Right atrium auricular region (tissue), 2 donors: ENCODE data around the gene UNCX. TPM values are rescaled to one million over a fixed set of nuclear protein-coding genes. Genes with fewer than 3 reads are reported as not detected.
"Not testable (repeated sequence)": the region's sequence is repeated elsewhere in the genome, so short reads cannot be mapped to it uniquely, and the experiment has no call there.

Source experiments
- DNase-seq: peaks from one replicate; pipeline ENCODE4 v3.0.0-alpha.2; 2019; ENCODE audit warnings: low spot score
- H3K27ac ChIP-seq, 2 donors: fragments of 200-600 bp; sonication (generic); 1 replicate in 1 of 2; 2 replicates in 1 of 2; pipeline ENCODE4 v1.5.1; 2016 to 2019
- H3K27me3 ChIP-seq, 2 donors: fragments of 200-600 bp; sonication (generic); one replicate each; pipeline versions ENCODE4 v1.5.1 to v1.6.0; 2017 to 2019
- H3K36me3 ChIP-seq: fragments of 200-600 bp; sonication (generic); one replicate; pipeline ENCODE4 v1.5.1; 2016
- H3K4me1 ChIP-seq, 2 donors: fragments of 200-600 bp; sonication (generic); one replicate each; pipeline versions ENCODE4 v1.5.1 to v1.6.0; 2017 to 2019
- H3K4me3 ChIP-seq, 2 donors: fragments of 200-600 bp; sonication (generic); 1 replicate in 1 of 2; 2 replicates in 1 of 2; pipeline ENCODE4 v1.5.1; 2017 to 2019; ENCODE audit warnings: mild to moderate bottlenecking in 1 of 2, moderate library complexity in 1 of 2
- H3K9me3 ChIP-seq, 2 donors: fragments of 200-600 bp; sonication (generic); one replicate each; pipeline ENCODE4 v1.5.1; 2019
- CTCF ChIP-seq, 2 donors: fragments of 200-600 bp; sonication (generic); IDR thresholded peaks; one replicate each; pipeline ENCODE4 v1.5.1; 2019; ENCODE audit warnings: antibody characterized with exemption in 2 of 2
- total RNA-seq, 2 donors: library from RNA; depleted of rRNA; stranded (reverse); fragments of >200 nt; gene quantifications; one replicate each; pipeline ENCODE4 v1.1.0, GENCODE V29; 2016

Gene UNCX
- total RNA-seq, 2 donors from 2014 or later: not detected

DNA sequence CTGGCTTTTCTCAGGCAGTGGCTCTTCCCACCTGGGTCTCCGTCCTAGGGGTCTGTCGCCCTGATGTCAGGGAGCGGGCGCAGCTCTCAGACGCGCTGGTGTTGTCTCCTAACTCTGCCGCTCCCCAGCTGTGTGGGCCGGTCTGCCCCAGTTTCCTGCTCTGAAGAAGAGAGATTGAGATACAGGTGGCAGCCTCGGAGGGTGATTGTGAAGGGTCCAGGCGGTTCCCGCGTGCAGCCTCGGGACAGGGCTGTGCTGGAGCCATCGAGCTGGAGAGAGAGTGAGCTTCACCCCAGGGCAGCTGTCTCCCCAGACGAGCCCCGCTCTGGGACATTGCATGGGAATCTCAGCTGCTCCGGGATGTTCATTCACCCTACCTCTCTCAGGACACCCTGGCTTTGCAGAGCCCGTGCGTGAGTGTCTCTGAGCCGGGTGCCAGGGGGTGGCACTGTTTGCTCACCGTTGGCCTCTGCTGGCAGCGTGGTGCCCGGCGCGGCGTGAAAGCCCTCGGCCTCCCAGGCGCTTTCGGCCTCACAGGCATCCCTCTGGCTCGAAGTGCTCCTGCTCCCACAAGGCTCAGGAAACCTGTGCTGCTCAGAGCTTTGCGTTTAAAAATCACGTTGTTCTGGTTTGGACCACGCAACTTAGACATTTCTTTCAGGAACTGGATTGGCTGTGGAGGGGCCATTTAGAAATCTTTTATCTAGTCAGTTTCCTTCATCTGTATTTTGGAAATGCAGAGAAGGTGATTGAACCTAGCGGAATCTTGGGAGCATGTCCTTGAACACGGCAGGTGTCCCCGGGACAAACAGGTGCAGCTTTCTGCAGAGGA lies 38.9 kb upstream of the UNCX start:
- TF ChIP-seq CTCF (IDR thresholded peaks at IDR 0.05): peak in 1 of 2 donors; percentile 67
- Histone ChIP-seq H3K27ac (no peak overlapping the region), H3K9me3 (no peaks in the 10 kb centered on the region), H3K27me3 (no peaks in the 10 kb centered on the region), H3K4me3 (no peak overlapping the region), H3K4me1 (no peaks in the 10 kb centered on the region), H3K36me3 (no peaks in the 10 kb centered on the region)
- DNase-seq: no peak

DNA sequence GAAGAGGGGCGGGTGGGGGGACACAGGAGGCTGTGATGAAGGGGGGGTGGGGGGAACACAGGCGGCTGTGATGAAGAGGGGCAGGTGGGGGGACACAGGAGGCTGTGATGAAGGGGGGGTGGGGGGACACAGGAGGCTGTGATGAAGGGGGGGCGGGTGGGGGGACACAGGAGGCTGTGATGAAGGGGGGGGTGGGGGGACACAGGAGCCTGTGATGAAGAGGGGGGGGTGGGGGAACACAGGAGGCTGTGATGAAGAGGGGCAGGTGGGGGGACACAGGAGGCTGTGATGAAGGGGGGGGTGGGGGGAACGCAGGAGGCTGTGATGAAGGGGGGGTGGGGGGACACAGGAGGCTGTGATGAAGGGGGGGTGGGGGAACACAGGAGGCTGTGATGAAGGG lies 36.2 kb upstream of the UNCX start:
- not testable (repeated sequence) for H3K4me3 ChIP-seq, H3K36me3 ChIP-seq, DNase-seq, H3K27ac ChIP-seq, H3K27me3 ChIP-seq, H3K9me3 ChIP-seq, H3K4me1 ChIP-seq

DNA sequence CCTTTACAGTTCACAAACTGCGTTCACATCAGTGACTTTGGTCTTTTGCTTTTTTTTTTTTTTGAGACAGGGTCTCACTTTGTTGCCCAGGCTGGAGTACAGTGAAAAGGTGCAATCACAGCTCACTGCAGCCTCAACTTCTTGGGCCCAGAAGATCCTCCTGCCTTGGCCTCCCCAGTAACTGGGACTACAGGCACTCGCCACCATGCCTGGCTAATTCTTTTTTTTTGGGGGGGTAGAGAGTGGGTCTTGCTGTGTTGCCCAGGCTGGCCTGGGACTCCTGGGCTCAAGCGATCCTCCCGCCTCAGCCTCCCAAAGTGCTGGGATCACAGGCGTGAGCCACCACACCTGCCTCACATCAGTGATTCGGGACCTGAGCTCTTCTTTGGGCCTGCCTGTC lies 35.7 kb upstream of the UNCX start:
- H3K27me3 ChIP-seq: no peaks in the 10 kb centered on the region
- no peak overlapping the region for H3K4me3 ChIP-seq
- no peak for TF ChIP-seq CTCF (IDR thresholded peaks at IDR 0.05)
- H3K4me1 ChIP-seq: no peaks in the 10 kb centered on the region
- no peaks in the 10 kb centered on the region for H3K9me3 ChIP-seq
- no peak overlapping the region for H3K27ac ChIP-seq
- H3K36me3 ChIP-seq: no peaks in the 10 kb centered on the region
- no peak for DNase-seq

DNA sequence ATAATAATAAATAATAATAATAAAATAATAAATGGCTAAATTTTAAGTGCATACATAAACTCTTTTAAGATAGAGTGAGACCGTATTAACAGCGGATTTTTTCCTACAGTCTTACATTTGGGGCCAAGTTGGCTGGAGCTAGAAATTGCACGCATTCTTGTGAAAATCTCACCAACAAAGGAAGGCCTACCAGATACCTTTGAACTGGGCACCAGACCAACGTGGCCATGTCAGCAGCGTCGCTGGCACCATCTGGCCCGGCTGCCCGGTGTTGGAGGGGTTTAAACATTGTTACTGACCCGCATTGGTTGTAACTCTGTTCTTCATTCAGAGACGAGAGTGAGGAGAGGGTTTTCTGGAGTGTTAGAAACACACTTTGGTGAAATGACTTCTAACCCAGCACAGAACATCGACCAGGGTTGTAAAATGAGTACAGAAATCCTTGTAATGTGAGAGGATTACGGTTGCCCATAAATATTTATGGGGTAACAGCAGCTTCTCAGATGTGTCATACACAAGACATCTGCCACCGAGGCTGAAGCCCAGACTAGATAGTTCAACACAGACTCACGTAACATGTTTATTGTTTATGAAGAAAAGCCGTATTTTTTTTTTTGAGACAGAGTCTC lies 34.6 kb upstream of the UNCX start:
- Histone ChIP-seq H3K36me3 (no peaks in the 10 kb centered on the region), H3K27me3 (no peaks in the 10 kb centered on the region), H3K4me1 (no peaks in the 10 kb centered on the region), H3K27ac (no peak overlapping the region), H3K4me3 (no peak overlapping the region), H3K9me3 (no peaks in the 10 kb centered on the region)
- no peak for TF ChIP-seq CTCF (IDR thresholded peaks at IDR 0.05)
- no peak for DNase-seq

DNA sequence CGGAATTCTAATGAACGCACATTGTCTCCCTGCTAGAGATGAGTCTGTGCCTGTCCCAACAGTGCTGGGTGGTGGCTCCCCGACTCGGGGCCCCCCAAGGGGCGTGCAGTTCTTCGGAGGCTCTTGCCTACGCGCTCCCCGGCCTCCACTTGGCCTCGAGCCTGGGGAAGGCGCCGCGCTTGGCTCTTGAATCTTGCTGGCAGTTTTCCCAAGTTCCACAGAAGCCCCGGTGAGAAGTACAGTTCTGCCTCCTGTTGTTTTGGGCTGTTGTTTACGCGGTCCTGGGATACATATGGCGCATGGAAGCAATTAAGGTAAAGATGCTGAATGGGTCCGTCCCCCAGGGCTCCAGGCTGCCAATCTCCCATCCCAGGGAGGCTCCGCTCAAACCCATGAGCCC lies 32.6 kb upstream of the UNCX start:
- H3K36me3 ChIP-seq: no peaks in the 10 kb centered on the region
- no peak for DNase-seq
- no peaks in the 10 kb centered on the region for H3K9me3 ChIP-seq
- H3K4me1 ChIP-seq: no peaks in the 10 kb centered on the region
- no peak for TF ChIP-seq CTCF (IDR thresholded peaks at IDR 0.05)
- H3K27ac ChIP-seq: no peak overlapping the region
- H3K4me3 ChIP-seq: no peak overlapping the region
- no peaks in the 10 kb centered on the region for H3K27me3 ChIP-seq

DNA sequence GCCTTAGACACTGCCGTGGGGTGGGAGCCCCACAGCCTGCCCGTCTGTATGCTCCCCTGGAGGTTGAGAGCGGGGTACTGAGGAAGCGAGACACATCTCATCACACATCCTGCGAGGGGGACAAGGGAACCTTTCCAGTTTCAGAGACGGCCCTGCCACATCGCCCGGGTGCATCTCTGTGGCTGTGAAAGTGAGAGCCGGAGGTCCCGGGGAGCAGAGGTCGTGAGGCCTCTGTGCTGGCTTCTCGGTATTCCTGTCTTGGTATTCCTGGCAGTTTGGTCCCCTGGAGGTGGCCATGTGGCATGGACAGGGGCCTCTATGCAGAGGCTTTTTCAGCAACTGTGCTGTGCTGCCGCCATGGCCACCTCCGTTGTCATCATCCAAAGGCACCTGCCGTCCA lies 30.8 kb upstream of the UNCX start:
- no peaks in the 10 kb centered on the region for H3K9me3 ChIP-seq
- no peaks in the 10 kb centered on the region for H3K36me3 ChIP-seq
- no peak overlapping the region for H3K27ac ChIP-seq
- H3K4me1 ChIP-seq: no peaks in the 10 kb centered on the region
- H3K27me3 ChIP-seq: no peaks in the 10 kb centered on the region
- H3K4me3 ChIP-seq: no peak overlapping the region
- no peak for TF ChIP-seq CTCF (IDR thresholded peaks at IDR 0.05)
- no peak for DNase-seq

DNA sequence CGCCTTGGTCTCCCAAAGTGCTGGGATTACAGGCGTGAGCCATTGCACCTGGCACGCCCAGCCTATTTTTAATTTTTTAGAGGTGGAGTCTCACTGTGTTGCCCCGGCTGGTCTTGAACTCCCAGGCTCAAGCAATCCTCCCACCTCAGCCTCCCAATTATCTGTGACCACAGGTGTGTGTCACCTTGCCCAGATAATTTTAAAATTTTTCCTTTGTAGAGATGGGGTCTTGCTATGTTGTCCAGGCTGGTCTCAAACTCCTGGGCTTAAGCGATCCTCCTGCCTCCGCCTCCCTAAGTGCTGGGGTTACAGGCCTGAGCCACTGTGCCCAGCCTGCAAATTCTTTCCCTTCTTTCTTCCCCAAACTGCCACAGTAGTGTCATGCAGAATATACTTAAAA lies 29.8 kb upstream of the UNCX start:
- H3K4me3 ChIP-seq, H3K36me3 ChIP-seq, H3K4me1 ChIP-seq, H3K27ac ChIP-seq, H3K9me3 ChIP-seq, H3K27me3 ChIP-seq, DNase-seq: not testable (repeated sequence)
